ENCODE measurements around the gene CFAP46. TPM values are rescaled to one million over a fixed set of nuclear protein-coding genes. Genes with fewer than 3 reads are reported as not detected.

Gene CFAP46
- total RNA-seq, 3 donors from 2014 or later (not counting 1 experiment from before 2014, with no cell fraction given) = 0.35 TPM; not detected in 2

DNA sequence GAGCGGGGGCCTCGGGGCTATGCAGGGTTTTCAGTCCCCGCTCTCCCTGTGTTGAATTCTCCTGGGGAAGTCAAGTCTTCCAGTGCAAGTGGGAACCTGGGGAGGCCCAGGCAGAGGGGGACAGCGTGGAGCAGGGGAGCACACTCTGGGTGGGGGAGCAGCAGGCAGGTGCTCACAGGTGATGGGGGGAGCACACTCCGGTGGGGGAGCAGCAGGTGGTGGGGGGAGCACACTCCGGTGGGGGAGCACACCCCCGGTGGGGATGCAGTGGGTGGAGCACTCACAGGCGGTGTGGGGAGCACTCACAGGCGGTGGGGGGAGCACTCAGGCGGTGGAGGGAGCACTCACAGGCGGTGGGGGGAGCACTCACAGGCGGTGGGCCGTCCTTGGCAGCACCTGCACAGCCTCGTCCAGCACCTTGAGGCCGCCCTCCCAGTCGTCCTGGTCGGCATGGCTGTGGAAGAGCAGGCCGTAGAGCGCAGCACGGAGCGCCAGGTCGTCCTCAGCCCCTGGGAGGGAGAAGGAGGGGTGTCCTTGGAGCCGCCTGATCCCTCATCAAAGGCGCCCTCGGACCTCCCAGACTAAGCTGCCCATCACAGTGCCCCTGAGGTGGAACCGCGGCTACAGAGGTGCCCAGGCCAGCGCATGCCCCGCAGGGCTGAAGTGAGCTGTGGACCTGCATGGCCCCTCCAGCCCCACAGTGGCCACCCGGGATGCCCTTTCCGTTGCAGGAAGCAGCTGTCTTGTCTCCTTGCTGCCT is 56.7 kb downstream of the CFAP46 start:
- intact Hi-C loops (cut with micrococcal nuclease) = no loop called here
- Histone ChIP-seq H3K27me3 (ENCODE audit: control insufficient read depth, insufficient read depth, low read length) (no peaks in the 10 kb centered on the region), H3K9me3 (ENCODE audit: control insufficient read depth, insufficient read depth, low read length) (no peaks in the 10 kb centered on the region), H3K36me3 (ENCODE audit: control insufficient read depth, insufficient read depth, low read length) (no peaks in the 10 kb centered on the region), H3K27ac (ENCODE audit: low read length) (no peak overlapping the region), H3K4me3 (ENCODE audit: low read length) (no peak overlapping the region), H3K4me1 (ENCODE audit: control insufficient read depth, insufficient read depth, low read length) (peaks cover 2% of the 10 kb centered on the region)
- H3K27me3 Mint-ChIP-seq (ENCODE audit: low read depth in 2 of 2) = peaks cover 10 to 11% of the 10 kb centered on the region in 2 donors
- H3K4me1 Mint-ChIP-seq = peaks cover 0 to 8% of the 10 kb centered on the region in 2 donors
- no peaks in the 10 kb centered on the region for H3K36me3 Mint-ChIP-seq
- no peak overlapping the region for H3K27ac Mint-ChIP-seq
- no peak for DNase-seq
- H3K4me3 Mint-ChIP-seq = no peak overlapping the region
- ATAC-seq = no peak
- H3K9me3 Mint-ChIP-seq = peaks cover 0 to 2% of the 10 kb centered on the region in 2 donors
- TF ChIP-seq, protein P1, sequence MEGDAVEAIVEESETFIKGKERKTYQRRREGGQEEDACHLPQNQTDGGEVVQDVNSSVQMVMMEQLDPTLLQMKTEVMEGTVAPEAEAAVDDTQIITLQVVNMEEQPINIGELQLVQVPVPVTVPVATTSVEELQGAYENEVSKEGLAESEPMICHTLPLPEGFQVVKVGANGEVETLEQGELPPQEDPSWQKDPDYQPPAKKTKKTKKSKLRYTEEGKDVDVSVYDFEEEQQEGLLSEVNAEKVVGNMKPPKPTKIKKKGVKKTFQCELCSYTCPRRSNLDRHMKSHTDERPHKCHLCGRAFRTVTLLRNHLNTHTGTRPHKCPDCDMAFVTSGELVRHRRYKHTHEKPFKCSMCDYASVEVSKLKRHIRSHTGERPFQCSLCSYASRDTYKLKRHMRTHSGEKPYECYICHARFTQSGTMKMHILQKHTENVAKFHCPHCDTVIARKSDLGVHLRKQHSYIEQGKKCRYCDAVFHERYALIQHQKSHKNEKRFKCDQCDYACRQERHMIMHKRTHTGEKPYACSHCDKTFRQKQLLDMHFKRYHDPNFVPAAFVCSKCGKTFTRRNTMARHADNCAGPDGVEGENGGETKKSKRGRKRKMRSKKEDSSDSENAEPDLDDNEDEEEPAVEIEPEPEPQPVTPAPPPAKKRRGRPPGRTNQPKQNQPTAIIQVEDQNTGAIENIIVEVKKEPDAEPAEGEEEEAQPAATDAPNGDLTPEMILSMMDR (IDR thresholded peaks at IDR 0.05) = no peak
- WGBS (ENCODE audit: insufficient coverage) = 89% methylated on average over 31 of the region's 31 CpGs

DNA sequence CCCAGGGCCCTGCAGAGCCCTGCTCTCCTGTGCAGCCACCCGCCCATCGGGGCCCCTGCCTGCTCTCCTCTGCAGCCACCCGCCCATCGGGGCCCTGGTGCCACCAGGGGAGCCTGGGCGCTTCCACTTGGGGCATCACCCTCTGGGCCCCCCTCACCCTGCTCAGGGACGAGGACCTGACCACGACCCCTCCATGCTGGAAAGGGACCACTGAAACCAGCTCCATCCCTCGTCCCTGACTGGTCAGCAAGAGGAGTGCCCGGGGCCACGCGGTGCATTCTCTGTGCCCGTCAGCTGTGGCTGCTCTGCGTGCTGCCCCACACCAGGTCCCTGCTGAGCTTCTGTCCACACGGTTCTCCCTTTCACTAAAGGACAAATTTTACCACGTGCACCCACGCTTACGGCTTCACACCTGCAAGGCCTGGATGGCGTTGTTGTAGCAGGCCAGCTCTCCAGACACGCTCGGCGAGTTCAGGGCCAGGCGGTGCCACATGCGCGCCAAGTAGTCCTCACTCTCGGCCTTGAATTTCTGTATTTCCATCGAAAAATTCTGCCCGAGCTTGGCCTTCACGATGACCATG is 57.6 kb downstream of the CFAP46 start:
- Histone ChIP-seq H3K27me3 (ENCODE audit: control insufficient read depth, insufficient read depth, low read length) (no peaks in the 10 kb centered on the region), H3K9me3 (ENCODE audit: control insufficient read depth, insufficient read depth, low read length) (no peaks in the 10 kb centered on the region), H3K27ac (ENCODE audit: low read length) (no peak overlapping the region), H3K36me3 (ENCODE audit: control insufficient read depth, insufficient read depth, low read length) (no peaks in the 10 kb centered on the region), H3K4me1 (ENCODE audit: control insufficient read depth, insufficient read depth, low read length) (peaks cover 2% of the 10 kb centered on the region), H3K4me3 (ENCODE audit: low read length) (no peak overlapping the region)
- TF ChIP-seq, protein P1 (IDR thresholded peaks at IDR 0.05) = no peak
- Mint-ChIP-seq H3K4me3 (no peak overlapping the region), H3K9me3 (peaks cover 0 to 2% of the 10 kb centered on the region in 2 donors), H3K4me1 (peaks cover 0 to 8% of the 10 kb centered on the region in 2 donors), H3K27me3 (ENCODE audit: low read depth in 2 of 2) (peaks cover 2 to 8% of the 10 kb centered on the region in 2 donors), H3K27ac (no peak overlapping the region), H3K36me3 (no peaks in the 10 kb centered on the region)
- intact Hi-C loops (cut with micrococcal nuclease) = no loop called here
- no peak for DNase-seq
- ATAC-seq = no peak
- WGBS (ENCODE audit: insufficient coverage) = 91% methylated on average over 28 of the region's 28 CpGs

DNA sequence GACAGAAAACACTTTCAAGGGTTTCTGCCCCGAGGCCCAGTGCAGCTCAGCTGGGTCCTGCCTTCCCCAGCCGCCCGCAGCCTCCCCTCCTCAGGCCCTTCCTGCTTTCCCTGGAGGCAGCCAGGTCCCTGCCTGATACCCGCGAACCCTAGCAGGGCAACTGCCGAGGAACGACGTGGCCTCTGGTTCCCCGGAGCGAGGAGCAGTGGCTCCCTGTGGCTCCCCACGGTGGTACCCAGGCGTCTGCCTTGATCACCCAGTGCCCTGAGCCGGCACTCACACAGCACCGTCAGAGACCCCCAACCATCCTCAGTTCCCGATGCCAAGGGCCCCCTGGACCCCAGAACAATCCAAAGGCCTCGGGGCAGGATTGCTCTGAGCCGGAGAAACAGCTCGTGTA is 58.3 kb downstream of the CFAP46 start:
- Histone ChIP-seq H3K9me3 (ENCODE audit: control insufficient read depth, insufficient read depth, low read length) (no peaks in the 10 kb centered on the region), H3K36me3 (ENCODE audit: control insufficient read depth, insufficient read depth, low read length) (no peaks in the 10 kb centered on the region), H3K27ac (ENCODE audit: low read length) (no peak overlapping the region), H3K4me1 (ENCODE audit: control insufficient read depth, insufficient read depth, low read length) (peaks cover 2% of the 10 kb centered on the region), H3K27me3 (ENCODE audit: control insufficient read depth, insufficient read depth, low read length) (no peaks in the 10 kb centered on the region), H3K4me3 (ENCODE audit: low read length) (no peak overlapping the region)
- intact Hi-C loops (cut with micrococcal nuclease) = no loop called here
- TF ChIP-seq, protein P1 (IDR thresholded peaks at IDR 0.05) = no peak
- Mint-ChIP-seq H3K4me3 (no peak overlapping the region), H3K27me3 (ENCODE audit: low read depth in 2 of 2) (peaks cover 0 to 8% of the 10 kb centered on the region in 2 donors), H3K36me3 (no peaks in the 10 kb centered on the region), H3K4me1 (peaks cover 0 to 8% of the 10 kb centered on the region in 2 donors), H3K27ac (no peak overlapping the region), H3K9me3 (peaks cover 0 to 2% of the 10 kb centered on the region in 2 donors)
- DNase-seq (no peak), ATAC-seq (no peak)
- WGBS (ENCODE audit: insufficient coverage) = 69% methylated on average over 18 of the region's 18 CpGs

Measured in natural killer cell (primary cell).